Adipocyte (in vitro differentiated cells): ENCODE measurements around the gene PHF21B.
"Not testable (repeated sequence)": the region's sequence is repeated elsewhere in the genome, so short reads cannot be mapped to it uniquely, and the experiment has no call there.

Source experiments
- DNase-seq: peaks from one replicate; pipeline ENCODE4 v3.0.0-alpha.2; 2015; ENCODE audit warnings: low read depth
- H3K27me3 ChIP-seq: replicated peaks from 2 replicates; pipeline ENCODE4 v1.7.0; 2013; ENCODE audit warnings: mild to moderate bottlenecking, low read length, moderate library complexity; ENCODE audit not compliant: control insufficient read depth, insufficient read depth
- H3K36me3 ChIP-seq: 2 replicates; pipeline ENCODE4 v1.7.0; 2013; ENCODE audit warnings: low read length, mild to moderate bottlenecking, moderate library complexity; ENCODE audit not compliant: control insufficient read depth, insufficient read depth, severe bottlenecking
- H3K4me1 ChIP-seq: 2 replicates; pipeline ENCODE4 v1.7.0; 2013; ENCODE audit warnings: mild to moderate bottlenecking, low read length, moderate library complexity; ENCODE audit not compliant: control insufficient read depth, insufficient read depth
- H3K4me3 ChIP-seq: 2 replicates; pipeline ENCODE4 v1.7.0; 2013; ENCODE audit warnings: mild to moderate bottlenecking, low read length, moderate library complexity
- H3K9ac ChIP-seq: 2 replicates; pipeline ENCODE4 v1.7.0; 2013; ENCODE audit warnings: mild to moderate bottlenecking, low read length, moderate library complexity
- H3K9me3 ChIP-seq: 2 replicates; pipeline ENCODE4 v1.7.0; 2013; ENCODE audit warnings: mild to moderate bottlenecking, low read length, moderate library complexity; ENCODE audit not compliant: control insufficient read depth

The PHF21B gene

GRCh38 chr22:44971651-44972362 lies 38.0 kb downstream of the PHF21B start:
- DNase-seq = no peak
- H3K36me3 ChIP-seq = no peaks in the 10 kb centered on the region
- H3K4me1 ChIP-seq = no peaks in the 10 kb centered on the region
- H3K4me3 ChIP-seq = no peak overlapping the region
- no peaks in the 10 kb centered on the region for H3K9me3 ChIP-seq
- peaks cover 56% of the 10 kb centered on the region for H3K27me3 ChIP-seq
- H3K9ac ChIP-seq = no peak overlapping the region

DNA sequence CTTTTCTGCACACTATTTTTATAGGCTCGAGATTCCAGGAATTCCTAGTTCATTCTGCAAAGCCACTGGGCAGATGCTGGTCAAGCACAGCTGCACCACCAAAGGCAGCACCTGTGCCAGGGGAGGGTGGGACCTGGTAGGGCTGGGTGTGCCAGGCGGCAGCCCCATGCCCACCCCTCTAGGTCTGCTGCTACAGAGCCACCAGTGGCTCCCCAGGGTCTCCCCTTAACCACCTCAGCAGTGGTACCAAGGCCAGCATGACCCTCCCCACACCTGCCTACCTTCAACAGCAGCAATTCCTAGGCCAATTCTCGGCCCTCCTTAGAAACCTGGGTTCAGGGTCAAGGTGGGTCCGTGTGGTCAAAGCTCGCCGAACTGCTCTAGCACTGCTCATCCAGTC lies 39.5 kb downstream of the PHF21B start:
- Histone ChIP-seq H3K4me3 (no peak overlapping the region), H3K4me1 (no peaks in the 10 kb centered on the region), H3K36me3 (no peaks in the 10 kb centered on the region), H3K9me3 (no peaks in the 10 kb centered on the region), H3K9ac (no peak overlapping the region), H3K27me3 (peaks cover 56% of the 10 kb centered on the region)
- DNase-seq = no peak

DNA sequence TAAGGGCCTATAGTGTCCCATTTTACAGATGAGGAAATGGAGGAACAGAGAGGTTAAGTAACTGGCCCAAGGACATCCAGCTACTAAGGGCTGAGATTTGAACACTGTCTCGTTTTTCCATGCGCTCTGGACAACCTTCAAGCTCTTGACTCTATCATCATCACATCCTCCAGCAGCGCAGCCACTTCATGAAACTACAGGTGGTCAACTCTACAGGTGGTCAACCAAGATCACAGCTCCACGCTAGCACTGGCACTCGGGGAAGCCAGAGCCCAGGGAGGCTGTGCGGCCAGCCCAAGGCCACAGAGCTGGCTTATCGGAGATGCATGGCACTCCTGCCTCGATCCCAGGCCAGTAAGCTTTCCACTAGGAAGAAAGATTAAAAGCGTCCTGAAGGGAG lies 40.0 kb downstream of the PHF21B start:
- H3K4me1 ChIP-seq = no peaks in the 10 kb centered on the region
- no peaks in the 10 kb centered on the region for H3K36me3 ChIP-seq
- H3K27me3 ChIP-seq = peaks cover 53% of the 10 kb centered on the region
- H3K9me3 ChIP-seq = no peaks in the 10 kb centered on the region
- H3K4me3 ChIP-seq = no peak overlapping the region
- DNase-seq = no peak
- H3K9ac ChIP-seq = no peak overlapping the region

DNA sequence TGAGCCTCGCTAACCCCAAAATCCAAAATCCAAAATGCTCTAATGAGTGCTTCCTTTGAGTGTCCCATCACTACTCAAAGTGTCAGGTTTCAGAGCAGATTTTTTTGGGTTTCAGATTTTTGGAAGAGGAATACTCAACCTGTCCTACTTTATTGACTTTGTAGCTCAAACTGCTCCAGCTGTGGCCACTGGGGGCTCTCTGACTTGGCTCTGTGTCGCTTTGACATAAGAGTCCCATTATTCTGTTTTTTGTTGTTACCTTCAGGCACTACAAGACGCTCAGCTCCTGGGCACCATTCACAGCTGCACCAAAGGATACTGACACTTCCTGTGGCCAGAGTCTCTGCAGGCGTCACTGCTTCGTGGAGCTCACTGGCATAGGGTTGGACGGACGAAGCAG lies 41.1 kb downstream of the PHF21B start:
- Histone ChIP-seq H3K4me1 (no peaks in the 10 kb centered on the region), H3K9ac (no peak overlapping the region), H3K9me3 (no peaks in the 10 kb centered on the region), H3K27me3 (peaks cover 55% of the 10 kb centered on the region), H3K4me3 (no peak overlapping the region), H3K36me3 (no peaks in the 10 kb centered on the region)
- DNase-seq = no peak

GRCh38 chr22:44965171-44965570 lies 44.6 kb downstream of the PHF21B start:
- Histone ChIP-seq H3K9ac (no peak overlapping the region), H3K36me3 (no peaks in the 10 kb centered on the region), H3K4me3 (no peak overlapping the region), H3K9me3 (no peaks in the 10 kb centered on the region), H3K4me1 (no peaks in the 10 kb centered on the region), H3K27me3 (peaks cover 43% of the 10 kb centered on the region)
- no peak for DNase-seq

GRCh38 chr22:44964722-44965078 lies 45.1 kb downstream of the PHF21B start:
- DNase-seq = no peak
- Histone ChIP-seq H3K4me3 (no peak overlapping the region), H3K9ac (no peak overlapping the region), H3K36me3 (no peaks in the 10 kb centered on the region), H3K4me1 (no peaks in the 10 kb centered on the region), H3K27me3 (peaks cover 44% of the 10 kb centered on the region), H3K9me3 (no peaks in the 10 kb centered on the region)

- no peaks in the 10 kb centered on the region for H3K36me3 ChIP-seq
- no peak overlapping the region for H3K9ac ChIP-seq
- H3K4me3 ChIP-seq = no peak overlapping the region
- no peaks in the 10 kb centered on the region for H3K9me3 ChIP-seq
- no peaks in the 10 kb centered on the region for H3K4me1 ChIP-seq
- H3K27me3 ChIP-seq = peaks cover 49% of the 10 kb centered on the region
- no peak for DNase-seq
Measured at GRCh38 chr22:44963832-44964721, 45.7 kb downstream of the PHF21B start.

DNA sequence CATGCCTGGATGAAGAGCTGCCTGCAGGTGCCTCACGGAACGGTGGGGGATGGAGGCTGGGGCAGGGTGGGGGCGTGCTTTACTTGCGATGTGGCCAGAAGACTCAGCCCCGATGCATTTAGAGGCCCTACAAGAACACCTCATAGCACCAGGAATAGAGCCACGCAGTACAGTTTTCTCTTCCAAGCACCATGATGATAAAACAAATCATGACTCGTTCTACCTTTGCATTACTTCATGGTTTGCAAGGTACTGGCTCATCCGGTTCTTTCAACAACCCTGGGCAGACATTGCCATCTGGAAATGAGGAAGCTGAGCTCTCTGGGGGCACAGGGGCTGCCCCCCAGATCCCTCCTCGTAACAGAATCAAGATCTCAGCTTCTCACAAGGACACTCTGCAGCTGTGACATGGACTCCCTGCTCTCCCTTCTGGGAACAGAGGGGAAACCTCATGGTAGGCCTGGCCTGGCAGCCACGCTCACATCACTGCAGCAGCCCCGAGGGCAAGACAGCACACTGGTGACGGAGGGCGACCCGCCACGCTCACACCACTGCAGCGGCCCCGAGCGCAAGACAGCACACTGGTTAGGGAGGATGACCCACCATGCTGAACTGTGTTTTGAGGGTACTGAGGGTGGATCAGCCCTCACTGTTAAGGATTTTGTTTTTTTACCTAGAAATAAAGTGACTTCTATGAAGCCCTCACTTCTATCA lies 46.9 kb downstream of the PHF21B start:
- Histone ChIP-seq H3K27me3 (peaks cover 49% of the 10 kb centered on the region), H3K9ac (no peak overlapping the region), H3K4me3 (no peak overlapping the region), H3K9me3 (no peaks in the 10 kb centered on the region), H3K36me3 (no peaks in the 10 kb centered on the region), H3K4me1 (no peaks in the 10 kb centered on the region)
- DNase-seq = no peak

DNA sequence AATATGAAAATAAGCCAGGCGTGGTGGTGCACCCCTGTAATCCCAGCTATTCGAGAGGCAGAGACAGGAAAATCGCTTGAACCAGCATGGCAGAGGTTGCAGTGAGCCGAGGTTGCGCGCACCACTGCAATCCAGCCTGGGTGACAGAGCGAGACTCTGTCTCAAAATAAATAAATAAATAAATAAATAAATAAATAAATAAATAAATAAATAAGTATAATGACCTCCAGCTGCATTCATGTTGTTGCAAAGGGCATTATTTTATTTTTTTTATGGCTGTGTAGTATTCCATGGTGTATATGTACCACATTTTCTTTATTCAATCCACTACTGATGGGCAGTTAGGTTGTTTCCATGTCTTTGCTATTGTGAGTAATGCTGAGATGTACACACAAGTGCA lies 48.1 kb downstream of the PHF21B start:
- not testable (repeated sequence) for H3K4me1 ChIP-seq, H3K4me3 ChIP-seq, H3K36me3 ChIP-seq, H3K9ac ChIP-seq, H3K9me3 ChIP-seq, DNase-seq
- peaks cover 56% of the 10 kb centered on the region for H3K27me3 ChIP-seq

DNA sequence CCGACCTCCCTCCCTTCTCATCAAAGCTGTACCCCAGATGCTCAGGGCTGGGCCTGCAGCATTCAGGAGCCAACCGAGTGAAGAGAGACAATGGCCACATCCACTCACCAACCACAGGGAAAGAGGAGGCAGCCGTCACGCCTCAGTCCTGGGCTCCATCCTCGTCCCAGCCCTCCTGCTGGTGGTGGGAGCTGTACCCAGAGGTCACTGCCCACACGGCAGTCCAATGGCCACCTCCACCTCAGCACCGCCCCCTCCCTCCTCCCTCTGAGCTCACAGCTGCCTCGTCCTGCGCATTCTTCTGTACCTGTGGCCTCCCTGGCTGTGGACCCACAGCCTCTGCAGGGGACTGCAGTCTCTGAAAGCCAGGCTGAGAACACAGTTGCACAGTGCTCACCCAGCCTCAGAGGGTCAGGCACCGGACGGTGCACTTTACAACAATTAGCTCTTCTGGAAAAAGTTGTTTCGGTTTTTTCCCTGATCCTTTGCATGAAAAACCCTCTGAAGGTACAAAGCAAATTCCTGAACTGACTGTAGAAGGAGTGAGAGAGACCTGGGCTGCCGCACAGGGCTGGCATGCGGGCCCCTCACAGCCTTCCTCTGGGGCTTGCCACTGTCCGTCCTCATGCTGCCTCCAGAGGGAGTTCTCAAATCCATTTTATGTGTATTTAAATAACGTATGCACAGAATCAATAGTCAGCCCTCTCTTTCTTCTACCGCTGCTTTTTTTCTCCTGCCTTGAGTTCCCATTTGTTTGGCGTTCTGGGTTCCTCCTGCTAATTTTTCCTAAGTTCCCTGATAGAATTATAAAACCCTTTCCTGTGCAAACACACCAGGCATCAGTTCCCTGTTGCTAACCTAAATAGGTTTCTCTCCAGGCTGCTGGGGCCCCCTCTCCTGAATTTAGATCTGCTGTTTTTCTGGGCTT lies 52.7 kb downstream of the PHF21B start:
- Histone ChIP-seq H3K9ac (no peak overlapping the region), H3K4me3 (no peak overlapping the region), H3K36me3 (no peaks in the 10 kb centered on the region), H3K27me3 (peaks cover 74% of the 10 kb centered on the region), H3K4me1 (no peaks in the 10 kb centered on the region), H3K9me3 (no peaks in the 10 kb centered on the region)
- peak; percentile 8 for DNase-seq
